GM21723 (cell line): ENCODE results near the gene ABCG1.

ENCODE experiments used
- ATAC-seq: cut with Tn5 transposase; IDR thresholded peaks from one replicate; pipeline ENCODE4 v1.9.1; 2021; ENCODE audit warnings: mild to moderate bottlenecking, moderate library complexity; ENCODE audit not compliant: unreplicated experiment

ABCG1 gene

GRCh38 chr21:42302076-42302650, 83.2 kb downstream of the ABCG1 start:
- no peak for ATAC-seq

GRCh38 chr21:42302794-42303193, 83.9 kb downstream of the ABCG1 start:
- no peak for ATAC-seq

GRCh38 chr21:42303443-42303842, 84.5 kb downstream of the ABCG1 start:
- no peak for ATAC-seq

- no peak for ATAC-seq
Measured at GRCh38 chr21:42304556-42305454, 85.9 kb downstream of the ABCG1 start.

- no peak for ATAC-seq
Measured at GRCh38 chr21:42305707-42306147, 86.8 kb downstream of the ABCG1 start.

- ATAC-seq: no peak
Measured at GRCh38 chr21:42306366-42307035, 87.6 kb downstream of the ABCG1 start.

- ATAC-seq: no peak
Measured at GRCh38 chr21:42307106-42307505, 88.2 kb downstream of the ABCG1 start.

- no peak for ATAC-seq
Measured at GRCh38 chr21:42308161-42308913, 89.4 kb downstream of the ABCG1 start.

- ATAC-seq: no peak
Measured at GRCh38 chr21:42308914-42309752, 90.2 kb downstream of the ABCG1 start.

GRCh38 chr21:42309753-42310213, 90.8 kb downstream of the ABCG1 start:
- ATAC-seq: peak; percentile 44

- no peak for ATAC-seq
Measured at GRCh38 chr21:42310411-42311001, 91.6 kb downstream of the ABCG1 start.

- no peak for ATAC-seq
Measured at GRCh38 chr21:42311160-42311559, 92.2 kb downstream of the ABCG1 start.

GRCh38 chr21:42311816-42312625, 93.1 kb downstream of the ABCG1 start:
- ATAC-seq: no peak

- ATAC-seq: no peak
Measured at GRCh38 chr21:42312626-42313104, 93.7 kb downstream of the ABCG1 start.

GRCh38 chr21:42313501-42313969, 94.6 kb downstream of the ABCG1 start:
- no peak for ATAC-seq

GRCh38 chr21:42314616-42315295, 95.8 kb downstream of the ABCG1 start:
- ATAC-seq: no peak

GRCh38 chr21:42315296-42315891, 96.5 kb downstream of the ABCG1 start, which contains the start of gene TFF3:
TSS of gene TFF3 (minus strand) at chr21:42315409. CDS start at chr21:42315374, 35 bp downstream.
- ATAC-seq: no peak
